Spleen (tissue), 11 donors: ENCODE data around the gene ANKDD1A. TPM values are rescaled to one million over a fixed set of nuclear protein-coding genes. Genes with fewer than 3 reads are reported as not detected.
A peak's percentile ranks its signal among the peaks of the same experiment; 100 is the strongest.

Experiments used
- DNase-seq: peaks from one replicate; pipeline ENCODE4 v3.0.0-alpha.2; 2020
- H3K27ac ChIP-seq, 8 donors: fragments of 200-600 bp; sonication (generic) in 7 of 8; 1 replicate in 4 of 8; 2 replicates in 4 of 8; pipeline versions ENCODE4 v1.5.0 to v1.8.0; 2016 to 2021; ENCODE audit warnings: inconsistent platforms in 4 of 8, mild to moderate bottlenecking in 4 of 8, moderate library complexity in 1 of 8
- H3K27me3 ChIP-seq, 7 donors: fragments of 200-600 bp; sonication (generic) in 6 of 7; replicated peaks in 1 of 7; 1 replicate in 4 of 7; 2 replicates in 3 of 7; pipeline versions ENCODE4 v1.5.0 to v1.8.0; 2016 to 2021; ENCODE audit warnings: inconsistent platforms in 3 of 7, mild to moderate bottlenecking in 1 of 7
- H3K36me3 ChIP-seq, 6 donors: fragments of 200-600 bp; sonication (generic) in 5 of 6; 1 replicate in 4 of 6; 2 replicates in 2 of 6; pipeline versions ENCODE4 v1.5.0 to v1.8.0; 2016 to 2021; ENCODE audit warnings: inconsistent platforms in 2 of 6
- H3K4me1 ChIP-seq, 6 donors: fragments of 200-600 bp; sonication (generic) in 5 of 6; 1 replicate in 3 of 6; 2 replicates in 3 of 6; pipeline versions ENCODE4 v1.5.0 to v1.8.0; 2016 to 2021; ENCODE audit warnings: inconsistent platforms in 3 of 6
- H3K4me3 ChIP-seq, 8 donors: fragments of 200-600 bp; sonication (generic) in 7 of 8; 1 replicate in 4 of 8; 2 replicates in 4 of 8; pipeline versions ENCODE4 v1.5.0 to v1.8.0; 2016 to 2021; ENCODE audit warnings: inconsistent platforms in 4 of 8, mild to moderate bottlenecking in 4 of 8, moderate library complexity in 2 of 8
- H3K9me3 ChIP-seq, 8 donors: fragments of 200-600 bp; sonication (generic) in 7 of 8; 1 replicate in 4 of 8; 2 replicates in 4 of 8; pipeline versions ENCODE4 v1.5.0 to v1.8.0; 2016 to 2021; ENCODE audit warnings: inconsistent platforms in 4 of 8
- POLR2A ChIP-seq, 3 donors: fragments of 450-650 bp; IDR thresholded peaks; one replicate each; pipeline ENCODE4 v1.5.1; 2017; ENCODE audit warnings: antibody characterized with exemption in 3 of 3, mild to moderate bottlenecking in 1 of 3
- POLR2AphosphoS5 ChIP-seq, 3 donors: sonication (generic); formaldehyde crosslinking; IDR thresholded peaks; one replicate each; pipeline ENCODE4 v1.5.1; 2017; ENCODE audit warnings: antibody characterized with exemption in 3 of 3
- WGBS, 5 donors: extraction: QIAGEN DNeasy Blood & Tissue Kit in 3 of 5; methylation state at CpG; one replicate each; pipeline versions ENCODE4 v1.1.5 to v1.1.7; 2013 to 2018; 5-methylcytosine and 5-hydroxymethylcytosine counted together
- intact Hi-C: fragments of 100-400 bp; cut with DNase I; formaldehyde crosslinking; loops from one replicate; pipeline ENCODE4 v1.15.0; 2023; ENCODE audit warnings: low total_unique reads
- polyA plus RNA-seq, 3 donors: library from polyadenylated mRNA; stranded (reverse); fragments of 200-250 nt; gene quantifications; one replicate each; pipeline ENCODE4 v1.2.1, GENCODE V29; 2013
- total RNA-seq, 7 donors: library from RNA; depleted of rRNA in 3 of 7; stranded (reverse); fragments of >200 nt in 3 of 7; fragmentation: NEBNext Ultra II Directional in 4 of 7; extraction: Animal tissue kit (Norgen Biotek cat#: 25700) in 4 of 7; gene quantifications; one replicate each; pipeline versions ENCODE4 v1.1.0 to v1.2.1, GENCODE V29; 2016 to 2021
- TF ChIP-seq, protein P1 (sequence below), 11 experiments: fragments of 200-600 bp in 7 of 11; fragments of 450-650 bp in 4 of 11; sonication (generic) in 4 of 11; IDR thresholded peaks in 8 of 11; conservative IDR thresholded peaks in 3 of 11; 1 replicate in 7 of 11; 2 replicates in 4 of 11; pipeline versions ENCODE4 v1.4.0 to v1.8.0; 2016 to 2021; ENCODE audit warnings: antibody characterized with exemption in 11 of 11, inconsistent platforms in 4 of 11, mild to moderate bottlenecking in 1 of 11
- donor health status: healthy with polysubstance abuse.
- donor health status: DM: no; HTN: no; CAD: no; lungs with moderate emphysema.
- donor health status: DM: no; HTN: no; CAD: no.
- donor health status: Bipolar disorder and iron deficiency.
- donor health status: healthy.
- donor health status: DM: no; HTN: no; CAD: no.
- donor health status: DM: yes; HTN: yes; CAD: no.

Gene ANKDD1A
- total and polyA plus RNA-seq, 10 donors, result 5.7 to 71.1 (median 41.7) TPM

DNA sequence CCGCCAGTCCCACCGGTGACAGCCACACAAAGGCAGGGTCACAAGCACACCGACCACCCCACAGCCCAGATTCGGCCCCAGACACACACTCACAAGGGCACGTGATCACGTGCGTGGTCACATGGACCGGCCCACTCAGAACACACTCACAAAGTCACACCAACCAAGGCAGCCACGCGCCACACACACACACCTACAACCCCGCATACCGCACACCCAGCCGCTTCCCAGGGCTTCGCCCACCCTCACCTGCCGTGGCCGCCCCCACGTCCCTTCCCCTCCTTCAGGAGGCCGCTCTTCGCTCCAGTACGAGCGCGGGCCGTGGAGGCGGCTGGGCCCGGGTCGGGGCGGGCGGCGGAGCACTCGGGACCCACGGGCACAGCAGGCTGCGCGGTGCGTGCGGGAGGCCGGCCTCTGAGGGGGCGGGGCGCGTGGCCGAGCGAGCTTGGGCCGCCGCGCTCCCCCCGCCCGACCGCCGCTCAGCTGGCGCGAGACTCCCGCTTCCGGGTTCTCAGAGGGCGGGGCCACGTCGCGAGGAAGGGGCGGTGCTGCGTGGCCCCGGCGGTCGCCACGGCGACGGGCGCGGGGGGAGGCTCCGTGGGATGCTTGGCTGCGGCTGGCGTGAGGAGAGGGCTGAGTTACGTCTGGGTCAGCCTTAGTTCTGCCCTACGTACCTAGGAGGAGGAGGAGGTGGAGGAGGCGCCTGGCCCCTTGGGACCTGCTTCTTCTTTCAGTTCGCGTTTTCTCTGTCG lies 77.9 kb downstream of the ANKDD1A start, which contains the start of gene SPG21:
TSS of gene SPG21 (minus strand) at position 499 of the 752 bp plus-strand sequence. CDS start 6,345 bp downstream, outside the sequence.
- WGBS, 5 donors, result 0 to 1% (median 1%) methylated on average over 10 to 75 of the region's 75 CpGs
- H3K27ac ChIP-seq, result peak within 1 kb of the TSS; percentile 90 to 98 (median 94)
- peaks cover 28 to 63% (median 54%) of the 10 kb centered on the region in 6 donors for H3K4me1 ChIP-seq
- TF ChIP-seq POLR2A (IDR thresholded peaks at IDR 0.05) (peak in 1 of 3 donors; percentile 40), POLR2AphosphoS5 (IDR thresholded peaks at IDR 0.05) (peak; percentile 89 to 93 (median 92))
- TF ChIP-seq, protein P1, sequence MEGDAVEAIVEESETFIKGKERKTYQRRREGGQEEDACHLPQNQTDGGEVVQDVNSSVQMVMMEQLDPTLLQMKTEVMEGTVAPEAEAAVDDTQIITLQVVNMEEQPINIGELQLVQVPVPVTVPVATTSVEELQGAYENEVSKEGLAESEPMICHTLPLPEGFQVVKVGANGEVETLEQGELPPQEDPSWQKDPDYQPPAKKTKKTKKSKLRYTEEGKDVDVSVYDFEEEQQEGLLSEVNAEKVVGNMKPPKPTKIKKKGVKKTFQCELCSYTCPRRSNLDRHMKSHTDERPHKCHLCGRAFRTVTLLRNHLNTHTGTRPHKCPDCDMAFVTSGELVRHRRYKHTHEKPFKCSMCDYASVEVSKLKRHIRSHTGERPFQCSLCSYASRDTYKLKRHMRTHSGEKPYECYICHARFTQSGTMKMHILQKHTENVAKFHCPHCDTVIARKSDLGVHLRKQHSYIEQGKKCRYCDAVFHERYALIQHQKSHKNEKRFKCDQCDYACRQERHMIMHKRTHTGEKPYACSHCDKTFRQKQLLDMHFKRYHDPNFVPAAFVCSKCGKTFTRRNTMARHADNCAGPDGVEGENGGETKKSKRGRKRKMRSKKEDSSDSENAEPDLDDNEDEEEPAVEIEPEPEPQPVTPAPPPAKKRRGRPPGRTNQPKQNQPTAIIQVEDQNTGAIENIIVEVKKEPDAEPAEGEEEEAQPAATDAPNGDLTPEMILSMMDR (IDR thresholded peaks at IDR 0.05 in 8 of 11, conservative IDR thresholded peaks at IDR 0.05 in 3 of 11), result peak in 1 of 11 experiments; percentile 36
- H3K36me3 ChIP-seq, result peaks cover 0 to 11% (median 0%) of the 10 kb centered on the region in 6 donors
- peak; percentile 99 for DNase-seq
- no peaks in the 10 kb centered on the region for H3K27me3 ChIP-seq
- peak within 1 kb of the TSS; percentile 90 to 97 (median 92) for H3K4me3 ChIP-seq
- no peaks in the 10 kb centered on the region for H3K9me3 ChIP-seq
- intact Hi-C loops, result no loop called here

DNA sequence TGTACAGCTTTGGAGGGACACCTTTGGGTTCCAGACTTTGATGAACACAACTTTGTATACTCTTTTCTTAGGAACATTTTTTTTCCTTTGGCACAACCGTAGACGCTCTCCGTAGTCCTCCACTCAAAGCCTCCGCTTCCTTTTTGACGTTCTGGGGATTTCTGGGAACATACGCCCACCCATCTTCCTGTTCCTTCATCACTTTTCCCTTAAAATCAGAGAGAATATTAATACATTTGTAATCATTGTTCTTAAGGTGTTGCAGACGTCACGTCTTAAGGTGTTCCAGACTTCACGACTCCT lies 78.4 kb downstream of the ANKDD1A start:
- TF ChIP-seq POLR2AphosphoS5 (IDR thresholded peaks at IDR 0.05), result no peak
- TF ChIP-seq POLR2A (IDR thresholded peaks at IDR 0.05), result no peak
- TF ChIP-seq, protein P1 (IDR thresholded peaks at IDR 0.05 in 8 of 11, conservative IDR thresholded peaks at IDR 0.05 in 3 of 11), result no peak
- H3K9me3 ChIP-seq, result no peaks in the 10 kb centered on the region
- 5 to 8% (median 7%) methylated on average over 9 of the region's 9 CpGs for WGBS, 5 donors
- peaks cover 0 to 11% (median 0%) of the 10 kb centered on the region in 6 donors for H3K36me3 ChIP-seq
- peak overlapping the region; percentile 90 to 97 (median 92) for H3K4me3 ChIP-seq
- no peaks in the 10 kb centered on the region for H3K27me3 ChIP-seq
- peaks cover 23 to 58% (median 49%) of the 10 kb centered on the region in 6 donors for H3K4me1 ChIP-seq
- H3K27ac ChIP-seq, result peak overlapping the region; percentile 90 to 98 (median 94)
- intact Hi-C loops, result no loop called here
- DNase-seq, result no peak

DNA sequence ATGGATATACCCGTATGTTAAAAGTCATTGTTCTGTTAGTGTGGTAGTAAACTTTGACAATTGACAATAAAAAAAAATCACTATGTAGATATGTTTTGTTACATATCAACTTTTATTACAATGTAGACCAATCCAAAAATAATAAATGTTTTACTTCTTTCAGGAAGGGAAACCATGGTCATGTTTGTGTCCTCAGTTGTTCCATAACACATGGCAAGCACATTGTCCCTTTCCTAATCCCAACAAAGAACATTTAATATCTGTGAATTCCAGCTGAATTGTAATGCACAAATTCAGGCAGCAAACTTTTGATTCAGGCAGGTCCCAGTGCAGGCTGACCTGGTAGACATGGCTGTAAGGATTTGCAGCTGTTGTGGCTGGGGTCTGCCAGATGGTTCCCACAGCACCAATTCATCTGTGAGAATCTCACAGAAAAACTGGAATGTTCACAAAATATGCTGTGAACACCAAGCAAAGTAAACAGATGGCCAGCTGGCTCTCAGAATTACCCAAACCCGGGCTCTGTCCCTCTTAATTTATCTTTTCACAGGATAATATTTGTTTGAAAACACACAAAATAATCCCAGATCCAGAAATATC lies 79.9 kb downstream of the ANKDD1A start:
- TF ChIP-seq POLR2AphosphoS5 (IDR thresholded peaks at IDR 0.05) (no peak), POLR2A (IDR thresholded peaks at IDR 0.05) (no peak)
- TF ChIP-seq, protein P1 (IDR thresholded peaks at IDR 0.05 in 8 of 11, conservative IDR thresholded peaks at IDR 0.05 in 3 of 11), result no peak
- WGBS, 5 donors, result 76 to 94% (median 88%) methylated on average over 2 of the region's 2 CpGs
- intact Hi-C loops, result no loop called here
- no peak for DNase-seq
- H3K36me3 ChIP-seq, result peaks cover 0 to 11% (median 0%) of the 10 kb centered on the region in 6 donors
- H3K9me3 ChIP-seq, result no peaks in the 10 kb centered on the region
- H3K27ac ChIP-seq, result no peak overlapping the region
- no peak overlapping the region for H3K4me3 ChIP-seq
- no peaks in the 10 kb centered on the region for H3K27me3 ChIP-seq
- H3K4me1 ChIP-seq, result peaks cover 13 to 43% (median 34%) of the 10 kb centered on the region in 6 donors

DNA sequence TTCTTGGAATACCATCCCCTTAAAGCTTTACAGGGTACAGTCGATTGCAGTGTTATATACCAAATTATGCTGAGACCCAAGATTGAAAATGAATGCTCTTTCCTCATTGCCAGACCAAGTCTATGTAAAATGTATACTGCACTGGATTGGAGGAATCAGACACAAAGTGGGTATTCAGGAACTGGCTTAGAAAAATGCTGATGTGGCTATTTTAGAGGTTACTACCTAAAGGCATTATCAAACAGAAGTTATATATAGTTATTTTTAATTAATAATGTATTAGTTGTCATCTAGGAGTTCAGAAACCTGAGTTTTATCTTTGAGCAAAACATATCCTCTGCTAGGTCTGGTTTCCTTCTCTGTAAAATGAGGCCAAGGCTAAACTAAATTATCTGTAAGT lies 81.6 kb downstream of the ANKDD1A start:
- intact Hi-C loops, result no loop called here
- 23 to 62% (median 34%) methylated on average over 1 of the region's 1 CpG for WGBS, 5 donors

More for the DNA sequence above, 81.6 kb downstream of the ANKDD1A start:
- DNase-seq, result no peak
- Histone ChIP-seq H3K9me3 (no peaks in the 10 kb centered on the region), H3K4me1 (peaks cover 1 to 26% (median 17%) of the 10 kb centered on the region in 6 donors), H3K27me3 (no peaks in the 10 kb centered on the region), H3K4me3 (no peak overlapping the region), H3K36me3 (no peaks in the 10 kb centered on the region), H3K27ac (no peak overlapping the region)
- TF ChIP-seq POLR2A (IDR thresholded peaks at IDR 0.05) (no peak), POLR2AphosphoS5 (IDR thresholded peaks at IDR 0.05) (no peak)
- TF ChIP-seq, protein P1 (IDR thresholded peaks at IDR 0.05 in 8 of 11, conservative IDR thresholded peaks at IDR 0.05 in 3 of 11), result no peak
